ENCODE data around the gene ST3GAL3.

ST3GAL3 gene

GRCh38 chr1:43936431-43937151 is 229.3 kb downstream of the ST3GAL3 start:
- no peak for TF ChIP-seq CTCF (conservative IDR thresholded peaks at IDR 0.05; ENCODE audit: low read length)
- DNase-seq (ENCODE audit: low read depth): no peak
- no peak overlapping the region; the same call in 1 of the 2 replicates for H3K4me3 ChIP-seq (ENCODE audit: low read length)

GRCh38 chr1:43937179-43937865 is 230.0 kb downstream of the ST3GAL3 start:
- no peak for TF ChIP-seq CTCF (conservative IDR thresholded peaks at IDR 0.05; ENCODE audit: low read length)
- no peak overlapping the region for H3K4me3 ChIP-seq (ENCODE audit: low read length)
- DNase-seq (ENCODE audit: low read depth): no peak

- no peak overlapping the region for H3K4me3 ChIP-seq (ENCODE audit: low read length)
- no peak for TF ChIP-seq CTCF (conservative IDR thresholded peaks at IDR 0.05; ENCODE audit: low read length)
- DNase-seq (ENCODE audit: low read depth): no peak
These were observed 231.0 kb downstream of the ST3GAL3 start for GRCh38 chr1:43938383-43938782.

GRCh38 chr1:43938892-43939587 is 231.7 kb downstream of the ST3GAL3 start:
- no peak for TF ChIP-seq CTCF (conservative IDR thresholded peaks at IDR 0.05; ENCODE audit: low read length)
- DNase-seq (ENCODE audit: low read depth): no peak
- H3K4me3 ChIP-seq (ENCODE audit: low read length): no peak overlapping the region

- no peak overlapping the region for H3K4me3 ChIP-seq (ENCODE audit: low read length)
- DNase-seq (ENCODE audit: low read depth): no peak
- no peak for TF ChIP-seq CTCF (conservative IDR thresholded peaks at IDR 0.05; ENCODE audit: low read length)
These were observed 235.1 kb downstream of the ST3GAL3 start for GRCh38 chr1:43942411-43942810.

- no peak for TF ChIP-seq CTCF (conservative IDR thresholded peaks at IDR 0.05; ENCODE audit: low read length)
- DNase-seq (ENCODE audit: low read depth): no peak
- H3K4me3 ChIP-seq (ENCODE audit: low read length): no peak overlapping the region
These were observed 237.5 kb downstream of the ST3GAL3 start for GRCh38 chr1:43944860-43945259.

All from AG10803 (cell line).